NCI-H226 (cell line): ENCODE results near the gene OXTR.

Experiments used
- DNase-seq: peaks from one replicate; pipeline ENCODE4 v3.0.0-alpha.2; 2015

The OXTR gene

GRCh38 chr3:8709287-8709686 lies 60.1 kb downstream of the OXTR start:
- no peak for DNase-seq

- DNase-seq, result no peak
Observed at GRCh38 chr3:8705575-8705974, 63.8 kb downstream of the OXTR start.

- DNase-seq, result no peak
Observed at GRCh38 chr3:8702560-8702959, 66.9 kb downstream of the OXTR start.
